BLaER1 treated with 17β-estradiol and CSF1 and Interleukin-3, amounts not matched to agents 10 nM and 100 nM (cell line): ENCODE data around the gene HOXD9.
A peak's percentile ranks its signal among the peaks of the same experiment; 100 is the strongest.

Experiments used
- H3K27ac ChIP-seq, 11 experiments: shearing (Covaris generic); formaldehyde crosslinking; 2 replicates each; pipeline ENCODE4 v1.8.1; 2022
- H3K27me3 ChIP-seq, 11 experiments: shearing (Covaris generic); formaldehyde crosslinking; 2 replicates each; pipeline ENCODE4 v1.8.1; 2022
- H3K36me3 ChIP-seq, 11 experiments: shearing (Covaris generic); formaldehyde crosslinking; 2 replicates each; pipeline ENCODE4 v1.8.1; 2022
- H3K4me1 ChIP-seq, 10 experiments: shearing (Covaris generic); formaldehyde crosslinking; 2 replicates each; pipeline ENCODE4 v1.8.1; 2022
- H3K4me2 ChIP-seq, 11 experiments: shearing (Covaris generic); formaldehyde crosslinking; 2 replicates each; pipeline ENCODE4 v1.8.1; 2022
- H3K4me3 ChIP-seq, 10 experiments: shearing (Covaris generic); formaldehyde crosslinking; 2 replicates each; pipeline ENCODE4 v1.8.1; 2022
- H3K9ac ChIP-seq, 11 experiments: shearing (Covaris generic); formaldehyde crosslinking; 2 replicates each; pipeline ENCODE4 v1.8.1; 2022
- H3K9me3 ChIP-seq, 11 experiments: shearing (Covaris generic); formaldehyde crosslinking; replicated peaks in 1 of 11; 2 replicates each; pipeline ENCODE4 v1.8.1; 2022
- H4K20me1 ChIP-seq, 11 experiments: shearing (Covaris generic); formaldehyde crosslinking; 2 replicates each; pipeline ENCODE4 v1.8.1; 2022
- Cebpa-rat ChIP-seq, 11 experiments: shearing (Covaris generic); IDR thresholded peaks; 2 replicates each; pipeline ENCODE4 v1.8.1; 2022

The HOXD9 gene

DNA sequence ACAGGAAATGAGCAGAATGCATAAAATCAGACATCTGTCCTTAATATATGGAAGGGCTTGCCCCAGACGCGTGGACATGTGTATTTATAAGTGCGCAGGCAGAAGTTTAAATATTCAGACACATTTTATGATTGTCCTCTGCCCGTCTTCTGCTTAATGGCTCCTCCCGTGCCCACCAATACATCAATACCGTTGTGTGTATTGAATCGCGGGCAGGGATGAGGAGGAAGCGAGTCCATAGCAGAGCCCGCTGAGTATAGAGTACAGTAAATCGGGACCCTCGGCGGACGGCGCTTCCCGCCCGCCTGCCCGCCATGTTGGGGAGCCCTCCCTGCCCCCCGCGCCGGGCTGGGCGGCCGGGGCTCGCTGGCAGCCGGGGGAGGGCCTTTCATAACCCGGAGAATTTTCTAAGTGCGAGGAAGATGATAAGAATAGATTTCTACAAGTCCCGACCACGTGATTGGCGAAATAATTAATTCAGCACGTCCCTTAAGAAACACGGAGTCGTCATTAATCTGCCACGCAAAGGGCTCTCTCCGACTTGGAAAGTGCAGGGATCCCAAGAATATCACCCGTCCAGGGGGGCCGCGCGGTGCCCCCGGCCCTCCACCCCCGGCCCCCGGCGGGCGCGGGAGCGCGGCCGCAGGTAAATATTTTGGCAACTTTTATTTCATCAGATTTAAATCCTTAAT lies 34.4 kb downstream of the HOXD9 start, which contains the start of gene HOXD3:
TSS of gene HOXD3 (plus strand) at position 501 of the 692 bp plus-strand sequence. CDS start 11,808 bp downstream, outside the sequence.
- H3K4me3 ChIP-seq = no peak within 1 kb of the TSS
- H3K36me3 ChIP-seq = no peaks in the 10 kb centered on the region
- H3K4me1 ChIP-seq = no peaks in the 10 kb centered on the region
- no peak within 1 kb of the TSS for H3K27ac ChIP-seq
- H4K20me1 ChIP-seq = no peaks in the 10 kb centered on the region
- peaks cover 44 to 67% (median 60%) of the 10 kb centered on the region in 11 experiments for H3K9me3 ChIP-seq
- TF ChIP-seq Cebpa-rat (IDR thresholded peaks at IDR 0.05) = no peak
- peaks cover 76 to 100% (median 99%) of the 10 kb centered on the region in 11 experiments for H3K27me3 ChIP-seq
- H3K9ac ChIP-seq = no peak within 1 kb of the TSS
- no peak within 1 kb of the TSS for H3K4me2 ChIP-seq

DNA sequence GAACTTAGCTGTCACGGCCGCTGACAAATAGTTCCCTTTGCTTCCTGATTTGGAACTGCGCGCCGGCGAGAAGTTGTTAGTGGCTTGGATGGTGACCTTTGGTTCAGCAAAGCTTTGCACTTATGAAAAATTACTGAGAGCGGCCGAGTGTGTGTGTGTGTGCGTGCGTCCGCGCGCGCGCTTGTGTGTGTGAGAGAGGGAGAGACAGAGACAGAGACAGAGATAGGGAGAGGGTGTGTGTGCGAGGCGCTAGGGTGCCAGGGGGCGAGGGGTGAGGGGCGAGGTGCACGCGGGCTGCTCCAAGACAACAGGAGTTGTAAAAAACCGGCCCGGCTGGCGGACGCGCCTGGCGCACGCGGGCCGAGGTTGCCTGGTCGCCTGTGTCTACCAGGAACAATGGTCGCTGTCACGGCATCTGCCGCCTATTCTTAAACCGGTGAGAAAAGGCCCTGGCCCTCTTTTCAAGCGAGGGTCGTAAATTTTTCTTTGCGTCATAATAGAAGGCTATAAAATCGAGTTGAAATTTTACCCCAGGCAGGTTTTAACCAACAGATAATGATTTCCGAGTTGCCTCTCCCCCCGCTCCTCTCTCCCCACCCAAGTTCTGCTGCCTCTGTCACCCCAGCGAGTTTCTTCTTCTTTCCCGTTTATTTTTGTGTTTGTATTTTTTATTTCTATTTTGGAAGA lies 35.1 kb downstream of the HOXD9 start:
- Histone ChIP-seq H3K4me1 (no peaks in the 10 kb centered on the region), H4K20me1 (no peaks in the 10 kb centered on the region), H3K27me3 (peaks cover 70 to 100% (median 99%) of the 10 kb centered on the region in 11 experiments), H3K36me3 (no peaks in the 10 kb centered on the region), H3K9me3 (peaks cover 50 to 69% (median 63%) of the 10 kb centered on the region in 11 experiments), H3K4me2 (no peak overlapping the region), H3K9ac (no peak overlapping the region), H3K27ac (no peak overlapping the region), H3K4me3 (no peak overlapping the region)
- no peak for TF ChIP-seq Cebpa-rat (IDR thresholded peaks at IDR 0.05)

GRCh38 chr2:176158186-176158591 lies 35.7 kb downstream of the HOXD9 start:
- Histone ChIP-seq H3K27me3 (peaks cover 68 to 100% (median 97%) of the 10 kb centered on the region in 11 experiments), H3K36me3 (no peaks in the 10 kb centered on the region)

DNA sequence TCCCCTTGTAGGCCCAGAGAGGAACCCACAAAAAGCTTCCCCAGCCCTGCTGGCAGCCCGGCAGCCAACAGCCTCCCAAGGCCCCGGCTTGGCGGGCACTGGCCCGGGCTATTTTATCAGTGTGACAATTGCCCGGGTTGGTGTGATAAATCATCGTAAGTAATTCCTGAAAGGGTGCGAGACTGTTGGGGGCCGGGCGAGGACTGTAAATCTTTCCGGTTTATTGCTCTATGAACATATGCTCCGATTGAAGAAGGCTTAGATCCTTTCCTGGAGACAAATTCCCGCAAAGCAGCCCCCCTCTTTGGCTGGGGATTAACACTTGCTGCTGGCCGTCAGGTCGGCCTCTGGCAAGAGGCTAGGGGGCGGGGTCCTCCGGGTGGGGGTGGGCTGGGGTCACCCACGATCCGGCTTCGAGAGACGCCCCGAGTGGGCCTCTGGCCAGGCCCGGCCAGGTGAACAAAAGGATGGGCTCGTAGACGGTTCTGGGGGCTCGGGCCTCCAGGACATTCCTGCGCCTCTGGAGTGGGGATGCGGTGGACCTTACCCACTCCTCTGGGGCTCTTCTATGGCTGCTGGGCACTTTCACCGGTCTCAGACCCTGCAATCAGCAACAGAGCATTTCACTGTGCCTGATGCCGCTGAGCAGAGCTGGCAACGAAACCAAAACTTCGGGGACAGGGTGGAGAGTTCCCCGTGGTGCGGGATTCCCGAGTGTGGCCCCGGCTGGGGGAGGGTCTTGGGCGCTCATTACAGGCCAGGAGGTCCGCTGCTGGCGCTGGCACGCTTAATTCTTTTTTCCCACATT lies 36.5 kb downstream of the HOXD9 start:
- no peaks in the 10 kb centered on the region for H3K4me1 ChIP-seq
- 0 out of 20 replicates have a peak overlapping the region, but pooled peaks of 1 of the 10 experiments have one; percentile 11 for H3K4me3 ChIP-seq
- no peak for TF ChIP-seq Cebpa-rat (IDR thresholded peaks at IDR 0.05)
- no peak overlapping the region for H3K9ac ChIP-seq
- H3K36me3 ChIP-seq = no peaks in the 10 kb centered on the region
- no peaks in the 10 kb centered on the region for H4K20me1 ChIP-seq
- no peak overlapping the region for H3K27ac ChIP-seq
- peaks cover 61 to 81% (median 74%) of the 10 kb centered on the region in 11 experiments for H3K9me3 ChIP-seq
- H3K27me3 ChIP-seq = peaks cover 64 to 100% (median 97%) of the 10 kb centered on the region in 11 experiments
- no peak overlapping the region for H3K4me2 ChIP-seq

More at GRCh38 chr2:176158186-176158591, 35.7 kb downstream of the HOXD9 start:
- no peak for TF ChIP-seq Cebpa-rat (IDR thresholded peaks at IDR 0.05)
- H3K27ac ChIP-seq = no peak overlapping the region
- H3K9ac ChIP-seq = no peak overlapping the region
- H3K4me1 ChIP-seq = no peaks in the 10 kb centered on the region
- no peaks in the 10 kb centered on the region for H4K20me1 ChIP-seq
- H3K9me3 ChIP-seq = peaks cover 54 to 72% (median 66%) of the 10 kb centered on the region in 11 experiments
- H3K4me2 ChIP-seq = no peak overlapping the region
- H3K4me3 ChIP-seq = no peak overlapping the region

DNA sequence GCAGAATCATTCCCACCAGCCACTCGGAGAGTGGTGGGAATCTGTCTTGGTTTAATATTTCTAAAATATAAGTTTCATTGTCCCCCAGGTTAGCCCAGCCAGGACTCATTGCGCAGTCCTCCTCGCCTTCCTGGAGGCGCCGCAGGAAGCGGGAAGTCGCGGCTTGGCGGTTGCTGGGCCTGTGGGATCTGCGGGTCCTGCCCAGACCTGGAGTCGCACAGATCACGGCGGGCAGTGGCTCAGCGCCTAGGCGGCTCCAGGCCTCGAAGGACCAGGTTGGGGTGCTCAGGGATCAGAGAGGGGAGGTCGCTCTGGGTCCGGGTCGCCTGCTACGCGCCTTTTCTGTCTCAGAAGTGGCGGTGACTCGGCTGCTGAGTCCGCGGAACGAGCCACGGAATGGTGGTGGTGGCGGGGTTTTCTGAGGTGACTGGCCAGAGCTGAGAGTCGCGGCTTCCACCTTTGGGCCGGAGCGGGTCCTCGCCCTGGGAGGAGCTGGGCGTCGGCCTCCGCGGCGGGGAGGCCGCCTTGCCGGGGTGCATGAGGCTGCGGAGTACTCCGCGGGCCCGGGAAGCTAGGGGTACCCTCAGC lies 37.2 kb downstream of the HOXD9 start:
- Histone ChIP-seq H4K20me1 (no peaks in the 10 kb centered on the region), H3K9me3 (peaks cover 67 to 88% (median 80%) of the 10 kb centered on the region in 11 experiments), H3K4me2 (no peak overlapping the region), H3K4me1 (no peaks in the 10 kb centered on the region), H3K27me3 (peaks cover 57 to 100% (median 94%) of the 10 kb centered on the region in 11 experiments), H3K27ac (no peak overlapping the region), H3K36me3 (no peaks in the 10 kb centered on the region), H3K9ac (no peak overlapping the region), H3K4me3 (no peak overlapping the region)
- no peak for TF ChIP-seq Cebpa-rat (IDR thresholded peaks at IDR 0.05)

DNA sequence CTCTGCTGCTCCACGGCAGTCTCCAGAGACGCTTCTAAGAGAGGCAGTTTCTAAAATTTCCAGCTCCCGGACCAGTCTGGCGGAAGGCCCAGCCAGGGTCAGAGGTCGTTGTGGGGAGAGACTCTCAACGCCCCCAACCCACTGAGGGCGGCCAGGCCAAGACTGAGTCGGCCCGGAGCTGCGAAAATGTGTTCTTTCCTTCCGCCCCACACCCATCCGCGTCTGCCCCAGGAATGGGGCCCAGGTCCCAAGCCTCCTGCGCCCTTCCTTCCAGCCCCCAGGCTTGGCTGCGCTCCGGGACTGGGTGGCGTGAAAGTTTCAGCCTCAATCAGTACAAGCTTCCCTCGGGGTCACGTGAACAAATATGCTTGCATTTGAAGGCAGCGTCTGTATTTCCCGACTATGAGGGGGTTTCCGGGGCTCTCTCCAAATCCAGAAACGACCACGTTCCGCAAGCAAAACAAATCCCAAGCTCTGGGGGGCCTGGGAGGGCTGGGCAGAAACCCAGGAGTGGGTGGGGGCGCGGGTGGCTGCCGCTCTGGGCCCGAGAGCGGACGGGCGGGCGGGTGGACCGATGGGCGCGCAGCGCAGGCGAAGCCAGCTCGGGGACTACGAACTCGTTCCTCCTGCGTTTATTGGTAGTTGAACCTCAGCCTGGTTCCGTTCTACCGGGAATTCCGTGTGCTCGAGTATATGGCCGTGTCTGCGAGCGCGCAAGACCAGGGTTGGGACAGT lies 37.9 kb downstream of the HOXD9 start:
- no peak overlapping the region for H3K27ac ChIP-seq
- H4K20me1 ChIP-seq = no peaks in the 10 kb centered on the region
- TF ChIP-seq Cebpa-rat (IDR thresholded peaks at IDR 0.05) = no peak
- H3K9ac ChIP-seq = no peak overlapping the region
- no peak overlapping the region for H3K4me3 ChIP-seq
- H3K4me2 ChIP-seq = no peak overlapping the region
- peaks cover 74 to 91% (median 87%) of the 10 kb centered on the region in 11 experiments for H3K9me3 ChIP-seq
- H3K4me1 ChIP-seq = no peaks in the 10 kb centered on the region
- no peaks in the 10 kb centered on the region for H3K36me3 ChIP-seq
- peaks cover 50 to 100% (median 94%) of the 10 kb centered on the region in 11 experiments for H3K27me3 ChIP-seq

- H3K27me3 ChIP-seq = peaks cover 42 to 98% (median 93%) of the 10 kb centered on the region in 11 experiments
- no peaks in the 10 kb centered on the region for H3K4me1 ChIP-seq
- no peaks in the 10 kb centered on the region for H3K36me3 ChIP-seq
- H3K27ac ChIP-seq = no peak overlapping the region
- H4K20me1 ChIP-seq = no peaks in the 10 kb centered on the region
- TF ChIP-seq Cebpa-rat (IDR thresholded peaks at IDR 0.05) = no peak
- no peak overlapping the region for H3K4me2 ChIP-seq
- peaks cover 75 to 93% (median 88%) of the 10 kb centered on the region in 11 experiments for H3K9me3 ChIP-seq
- no peak overlapping the region for H3K9ac ChIP-seq
- H3K4me3 ChIP-seq = no peak overlapping the region
Observed at GRCh38 chr2:176160986-176161824, 38.7 kb downstream of the HOXD9 start.
